Transverse colon (tissue), 4 donors: ENCODE measurements around the gene PLCB1.

Source experiments
- CTCF ChIP-seq, 5 experiments: fragments of 200-600 bp in 3 of 5; fragments of 450-650 bp in 2 of 5; sonication (generic) in 3 of 5; IDR thresholded peaks; 1 replicate in 2 of 5; 2 replicates in 3 of 5; pipeline ENCODE4 v1.5.1; 2016 to 2017; ENCODE audit warnings: antibody characterized with exemption in 5 of 5, inconsistent platforms in 3 of 5, mild to moderate bottlenecking in 2 of 5, moderate library complexity in 1 of 5
- POLR2A ChIP-seq: fragments of 450-650 bp; IDR thresholded peaks from one replicate; pipeline ENCODE4 v1.6.1; 2016; ENCODE audit warnings: antibody characterized with exemption, mild to moderate bottlenecking, moderate library complexity
- POLR2AphosphoS5 ChIP-seq, 3 donors: sonication (generic); formaldehyde crosslinking; IDR thresholded peaks; one replicate each; pipeline ENCODE4 v1.6.1; 2016; ENCODE audit warnings: antibody characterized with exemption in 3 of 3

- TF ChIP-seq CTCF (IDR thresholded peaks at IDR 0.05): no peak
- TF ChIP-seq POLR2A: no peak
- no peak for TF ChIP-seq POLR2AphosphoS5 (IDR thresholded peaks at IDR 0.05)
Measured at GRCh38 chr20:8355453-8355852, 223.4 kb downstream of the PLCB1 start.
